Measurements from ENCODE around the gene LDHB.
"Not testable (repeated sequence)": the region's sequence is repeated elsewhere in the genome, so short reads cannot be mapped to it uniquely, and the experiment has no call there.

Gene LDHB

GRCh38 chr12:21604245-21605101 lies 53.2 kb downstream of the LDHB start, which contains the start of gene GYS2:
TSS of gene GYS2 (minus strand) at chr12:21604847. CDS start at chr12:21604592, 255 bp downstream.
- no peak for DNase-seq

GRCh38 chr12:21602774-21603173 lies 54.9 kb downstream of the LDHB start:
- no peak for DNase-seq

GRCh38 chr12:21600196-21600595 lies 57.4 kb downstream of the LDHB start:
- no peak for DNase-seq

DNA sequence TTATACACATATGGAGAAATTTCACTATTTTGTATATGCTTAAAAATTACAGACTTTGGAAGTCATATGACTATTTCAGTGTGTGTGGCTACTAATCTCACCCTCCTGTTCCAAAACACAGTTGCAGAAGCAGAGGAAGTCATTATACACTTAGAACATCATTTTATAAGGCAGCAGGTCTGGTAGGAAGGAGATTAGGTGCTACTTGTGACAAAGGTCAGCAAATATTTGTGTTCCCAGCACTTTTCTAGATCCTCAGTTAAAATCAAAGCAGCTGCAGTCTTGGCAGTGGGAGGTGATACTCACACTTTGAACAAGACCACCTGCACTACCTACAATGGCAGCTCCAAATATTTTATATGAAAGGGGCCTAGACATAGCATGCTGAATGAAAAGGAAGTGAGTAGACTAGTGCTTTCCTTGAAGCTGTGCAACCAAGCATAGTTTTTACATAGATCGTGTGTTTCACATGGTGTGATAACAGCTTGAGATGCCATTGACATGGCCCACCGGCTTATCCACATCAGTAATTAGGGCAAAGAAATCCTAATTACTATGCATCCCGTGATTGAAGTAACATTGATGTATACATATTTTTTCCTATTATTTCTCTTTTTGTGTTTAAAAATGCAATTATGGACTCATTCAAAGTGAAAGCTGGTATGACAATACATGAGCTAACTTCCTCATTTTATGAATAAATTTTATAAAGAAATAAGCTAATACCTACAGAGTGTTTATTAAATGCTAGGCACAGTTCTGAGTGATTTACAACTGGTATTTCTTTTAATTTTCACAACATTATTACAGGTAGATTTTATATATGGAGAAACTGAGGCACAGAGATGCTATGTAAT lies 58.3 kb downstream of the LDHB start:
- DNase-seq = no peak

DNA sequence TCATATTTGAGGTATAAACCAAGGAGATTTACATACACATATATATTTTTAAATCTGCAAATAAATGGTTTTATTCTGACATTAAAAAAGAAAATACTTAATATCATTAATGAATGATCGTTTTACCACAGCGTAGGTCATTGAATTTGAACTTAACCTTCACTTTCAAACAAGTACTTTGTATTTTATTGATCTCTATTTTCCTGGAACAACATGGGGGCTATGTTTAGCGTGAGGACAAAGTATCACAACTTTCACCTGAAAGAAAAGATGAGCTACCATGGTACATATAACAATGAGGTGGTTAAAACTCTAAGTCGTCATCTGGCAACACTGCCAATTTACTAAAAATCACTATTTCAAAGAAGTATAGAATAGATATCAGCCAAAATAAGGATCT lies 59.0 kb downstream of the LDHB start:
- no peak for DNase-seq

GRCh38 chr12:21595356-21595755 lies 62.3 kb downstream of the LDHB start:
- DNase-seq = not testable (repeated sequence)

DNA sequence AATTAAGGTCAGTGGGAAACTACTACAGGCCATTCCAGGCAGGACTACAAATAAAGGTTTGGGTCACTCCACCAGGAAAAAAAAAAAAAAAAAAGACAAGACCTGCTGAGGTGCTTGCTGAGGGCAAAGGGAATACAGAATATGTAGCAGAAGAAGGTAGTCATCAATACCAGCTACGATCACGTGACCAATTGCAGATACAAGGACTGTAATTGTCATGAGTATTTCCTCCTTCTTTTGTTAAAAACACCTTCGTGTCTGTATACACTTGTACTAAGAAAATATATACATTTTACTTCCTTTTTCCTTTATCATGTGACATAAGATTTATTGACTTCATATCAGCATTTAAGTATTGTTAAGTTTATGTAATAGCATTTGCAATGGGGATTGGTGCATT lies 72.2 kb downstream of the LDHB start:
- DNase-seq = no peak
